Measurements from ENCODE around the gene UBXN6. TPM values are rescaled to one million over a fixed set of nuclear protein-coding genes. Genes with fewer than 3 reads are reported as not detected.

UBXN6 gene
- total RNA-seq, 3 donors from 2014 or later = 79.1 to 104 (median 96.3) TPM

- Histone ChIP-seq H3K9me3 (no peaks in the 10 kb centered on the region), H3K4me1 (ENCODE audit: low read depth) (no peaks in the 10 kb centered on the region), H3K36me3 (ENCODE audit: low read depth) (no peaks in the 10 kb centered on the region), H3K4me3 (no peak overlapping the region)
- intact Hi-C loops (cut with DNase I, micrococcal nuclease) = no loop called here
- DNase-seq (no peak), ATAC-seq (no peak)
- TF ChIP-seq CTCF (IDR thresholded peaks at IDR 0.05) = no peak
Observed at GRCh38 chr19:4428326-4428975, 29.1 kb downstream of the UBXN6 start.

- Histone ChIP-seq H3K9me3 (no peaks in the 10 kb centered on the region), H3K4me1 (ENCODE audit: low read depth) (no peaks in the 10 kb centered on the region), H3K4me3 (no peak overlapping the region), H3K36me3 (ENCODE audit: low read depth) (no peaks in the 10 kb centered on the region)
- intact Hi-C loops (cut with DNase I, micrococcal nuclease) = no loop called here
- DNase-seq (no peak), ATAC-seq (no peak)
- no peak for TF ChIP-seq CTCF (IDR thresholded peaks at IDR 0.05)
Observed at GRCh38 chr19:4425537-4425936, 32.1 kb downstream of the UBXN6 start.

GRCh38 chr19:4423416-4424126 lies 34.0 kb downstream of the UBXN6 start:
- H3K9me3 ChIP-seq = no peaks in the 10 kb centered on the region
- no peak for DNase-seq
- no peak for TF ChIP-seq CTCF (IDR thresholded peaks at IDR 0.05)
- no peak for ATAC-seq
- H3K4me1 ChIP-seq (ENCODE audit: low read depth) = no peaks in the 10 kb centered on the region
- H3K36me3 ChIP-seq (ENCODE audit: low read depth) = no peaks in the 10 kb centered on the region
- H3K4me3 ChIP-seq = no peak overlapping the region
- intact Hi-C loops (cut with DNase I, micrococcal nuclease) = no loop called here

GRCh38 chr19:4416268-4416667 lies 41.3 kb downstream of the UBXN6 start:
- no peaks in the 10 kb centered on the region for H3K9me3 ChIP-seq
- no peaks in the 10 kb centered on the region for H3K4me1 ChIP-seq (ENCODE audit: low read depth)
- TF ChIP-seq CTCF (IDR thresholded peaks at IDR 0.05) = no peak
- no peak overlapping the region for H3K4me3 ChIP-seq
- no peak for ATAC-seq
- H3K36me3 ChIP-seq (ENCODE audit: low read depth) = no peaks in the 10 kb centered on the region
- intact Hi-C loops (cut with DNase I, micrococcal nuclease) = no loop called here
- no peak for DNase-seq

- Histone ChIP-seq H3K9me3 (no peaks in the 10 kb centered on the region), H3K36me3 (ENCODE audit: low read depth) (no peaks in the 10 kb centered on the region), H3K4me1 (ENCODE audit: low read depth) (no peaks in the 10 kb centered on the region), H3K4me3 (no peak overlapping the region)
- no peak for ATAC-seq
- no peak for DNase-seq
- intact Hi-C loops (cut with DNase I, micrococcal nuclease) = no loop called here
- no peak for TF ChIP-seq CTCF (IDR thresholded peaks at IDR 0.05)
Observed at GRCh38 chr19:4415352-4415751, 42.2 kb downstream of the UBXN6 start.
